ENCODE results near the gene LONP2. TPM values are rescaled to one million over a fixed set of nuclear protein-coding genes. Genes with fewer than 3 reads are reported as not detected.

LONP2 gene
- total RNA-seq, 1 donor from 2014 or later: 80.4 TPM

GRCh38 chr16:48321317-48322036 is 77.4 kb downstream of the LONP2 start:
- TF ChIP-seq CTCF (IDR thresholded peaks at IDR 0.05; ENCODE audit: unreplicated experiment): no peak

DNA sequence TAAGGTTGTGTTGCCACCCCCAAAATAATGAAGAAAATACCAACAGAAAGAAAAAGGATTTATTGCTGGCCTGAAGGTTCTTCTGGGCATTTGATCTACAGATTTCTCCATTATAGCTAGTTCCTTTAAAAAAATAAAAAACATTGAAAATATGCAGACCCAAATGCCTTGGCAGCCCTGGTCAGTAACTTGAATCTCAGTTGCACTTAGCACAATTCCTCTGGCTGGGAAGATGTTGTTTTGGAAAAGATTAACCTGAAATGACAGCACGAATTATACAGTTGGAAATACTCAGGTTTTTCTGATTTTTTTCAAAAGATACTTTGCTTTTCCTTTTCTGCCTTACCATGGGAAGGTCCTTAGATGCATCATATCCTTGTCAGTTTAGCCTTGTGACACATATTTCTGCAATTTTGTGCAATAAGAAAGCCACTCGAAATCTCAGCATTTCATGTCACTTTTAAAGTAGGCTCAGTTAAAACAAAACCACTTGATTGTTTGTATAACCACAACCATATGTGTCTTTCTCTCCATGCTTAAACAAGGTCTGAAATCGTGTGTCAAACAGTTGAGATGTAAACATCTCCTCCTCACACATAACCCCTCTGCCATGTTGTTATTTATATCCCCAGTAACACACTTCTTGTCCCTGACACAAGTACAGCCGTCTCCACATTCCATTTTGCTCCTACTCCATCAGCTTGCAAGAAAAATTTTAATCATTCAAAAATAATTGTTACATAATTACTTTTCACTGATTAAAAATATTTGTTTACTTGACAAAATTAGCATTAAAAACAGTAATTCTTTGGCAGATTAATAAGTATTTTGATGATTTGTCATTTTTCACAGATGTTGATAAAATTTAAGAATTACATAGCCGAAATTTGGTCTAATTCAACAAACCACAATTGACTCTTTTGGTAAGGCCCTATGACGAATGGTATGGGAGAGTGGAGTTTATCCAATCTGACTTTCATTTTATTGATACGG is 80.0 kb downstream of the LONP2 start:
- TF ChIP-seq CTCF (IDR thresholded peaks at IDR 0.05; ENCODE audit: unreplicated experiment): no peak
- H3K36me3 Mint-ChIP-seq: peaks cover 18% of the 10 kb centered on the region
- no peaks in the 10 kb centered on the region for H3K9me3 Mint-ChIP-seq
- peak overlapping the region; percentile 21 for H3K27ac Mint-ChIP-seq
- DNase-seq (ENCODE audit: low spot score in 2 of 2, unreplicated experiment in 2 of 2): no peak
- no peaks in the 10 kb centered on the region for H3K27me3 Mint-ChIP-seq (ENCODE audit: low read depth)
- H3K4me1 Mint-ChIP-seq: no peaks in the 10 kb centered on the region
- H3K4me3 Mint-ChIP-seq: no peak overlapping the region

More at GRCh38 chr16:48321317-48322036, 77.4 kb downstream of the LONP2 start:
- no peak for DNase-seq (ENCODE audit: low spot score in 2 of 2, unreplicated experiment in 2 of 2)
- Mint-ChIP-seq H3K4me1 (no peaks in the 10 kb centered on the region), H3K36me3 (peaks cover 21% of the 10 kb centered on the region), H3K4me3 (no peak overlapping the region), H3K9me3 (no peaks in the 10 kb centered on the region), H3K27ac (no peak overlapping the region), H3K27me3 (ENCODE audit: low read depth) (no peaks in the 10 kb centered on the region)

DNA sequence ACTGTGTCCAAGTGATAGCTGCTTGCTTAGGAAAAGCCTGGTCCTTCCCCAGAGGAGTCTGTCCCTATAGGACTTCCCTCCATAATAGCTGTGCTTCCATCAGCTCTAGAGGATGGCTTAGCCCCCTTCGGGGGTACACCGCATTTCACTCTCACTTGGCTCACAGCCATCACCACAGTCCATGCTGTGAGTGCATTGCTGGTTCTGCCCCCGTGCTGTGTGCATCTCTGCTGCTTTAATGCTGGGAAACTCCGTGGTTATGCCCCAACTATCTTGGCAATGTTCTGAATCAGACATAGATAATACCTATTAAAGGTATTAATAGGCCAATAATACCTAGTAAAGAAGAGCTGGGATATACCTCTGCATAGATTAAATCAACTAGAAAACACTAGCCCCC is 82.8 kb downstream of the LONP2 start:
- Mint-ChIP-seq H3K27ac (no peak overlapping the region), H3K36me3 (peaks cover 21% of the 10 kb centered on the region), H3K9me3 (no peaks in the 10 kb centered on the region), H3K4me3 (no peak overlapping the region), H3K4me1 (no peaks in the 10 kb centered on the region), H3K27me3 (ENCODE audit: low read depth) (no peaks in the 10 kb centered on the region)
- no peak for TF ChIP-seq CTCF (IDR thresholded peaks at IDR 0.05; ENCODE audit: unreplicated experiment)
- DNase-seq (ENCODE audit: low spot score in 2 of 2, unreplicated experiment in 2 of 2): no peak

- H3K36me3 Mint-ChIP-seq: peaks cover 24% of the 10 kb centered on the region
- no peak overlapping the region for H3K27ac Mint-ChIP-seq
- no peak for DNase-seq (ENCODE audit: low spot score in 2 of 2, unreplicated experiment in 2 of 2)
- H3K9me3 Mint-ChIP-seq: no peaks in the 10 kb centered on the region
- no peak overlapping the region for H3K4me3 Mint-ChIP-seq
- no peaks in the 10 kb centered on the region for H3K4me1 Mint-ChIP-seq
- no peak for TF ChIP-seq CTCF (IDR thresholded peaks at IDR 0.05; ENCODE audit: unreplicated experiment)
- no peaks in the 10 kb centered on the region for H3K27me3 Mint-ChIP-seq (ENCODE audit: low read depth)
Measured at GRCh38 chr16:48329138-48329537, 85.0 kb downstream of the LONP2 start.

GRCh38 chr16:48330189-48330840 is 86.2 kb downstream of the LONP2 start:
- Mint-ChIP-seq H3K27me3 (ENCODE audit: low read depth) (no peaks in the 10 kb centered on the region), H3K27ac (no peak overlapping the region), H3K4me1 (no peaks in the 10 kb centered on the region), H3K36me3 (peaks cover 30% of the 10 kb centered on the region), H3K4me3 (no peak overlapping the region), H3K9me3 (no peaks in the 10 kb centered on the region)
- DNase-seq (ENCODE audit: low spot score in 2 of 2, unreplicated experiment in 2 of 2): no peak
- no peak for TF ChIP-seq CTCF (IDR thresholded peaks at IDR 0.05; ENCODE audit: unreplicated experiment)

Data from mesothelial cell of epicardium (in vitro differentiated cells).